WTC11 (cell line): ENCODE results near the gene DPEP2. TPM values are rescaled to one million over a fixed set of nuclear protein-coding genes. Genes with fewer than 3 reads are reported as not detected.
A peak's percentile ranks its signal among the peaks of the same experiment; 100 is the strongest.

Experiments
- ATF2 ChIP-seq: sonication (generic); formaldehyde crosslinking; IDR thresholded peaks from 2 replicates; pipeline ENCODE4 v1.8.1; 2022; ENCODE audit warnings: low read depth, missing genetic modification reagents, borderline replicate concordance
- ATF3 ChIP-seq: sonication (generic); formaldehyde crosslinking; conservative IDR thresholded peaks from 2 replicates; pipeline ENCODE4 v1.8.1; 2022; ENCODE audit warnings: mild to moderate bottlenecking, missing genetic modification reagents
- ERG ChIP-seq: fragments of 250-450 bp; sonication (Bioruptor Pico); IDR thresholded peaks from 2 replicates; pipeline ENCODE4 v1.8.0; 2021; ENCODE audit warnings: mild to moderate bottlenecking
- IRF1 ChIP-seq: sonication (generic); formaldehyde crosslinking; IDR thresholded peaks from 2 replicates; pipeline ENCODE4 v1.8.0; 2023; ENCODE audit warnings: missing genetic modification reagents
- PRDM15 ChIP-seq: sonication (generic); formaldehyde crosslinking; IDR thresholded peaks from 2 replicates; pipeline ENCODE4 v1.8.0; 2022; ENCODE audit warnings: missing genetic modification reagents
- STAT6 ChIP-seq: sonication (generic); formaldehyde crosslinking; conservative IDR thresholded peaks from 2 replicates; pipeline ENCODE4 v1.8.1; 2023; ENCODE audit warnings: mild to moderate bottlenecking, low read depth, missing genetic modification reagents, moderate library complexity
- ZNF263 ChIP-seq: sonication (generic); formaldehyde crosslinking; IDR thresholded peaks from 2 replicates; pipeline ENCODE4 v1.8.1; 2022; ENCODE audit warnings: low read depth, mild to moderate bottlenecking, moderate library complexity, missing genetic modification reagents
- ZNF281 ChIP-seq: sonication (generic); formaldehyde crosslinking; IDR thresholded peaks from 2 replicates; pipeline ENCODE4 v1.8.0; 2023; ENCODE audit warnings: mild to moderate bottlenecking, missing genetic modification reagents
- ZNF423 ChIP-seq: fragments of 250-450 bp; sonication (Bioruptor Pico); IDR thresholded peaks from 2 replicates; pipeline ENCODE4 v2.1.2; 2022; ENCODE audit warnings: mild to moderate bottlenecking, moderate library complexity
- total RNA-seq: library from RNA; stranded (reverse); gene quantifications from 3 replicates; pipeline ENCODE4 v1.2.3, GENCODE V29; 2021

Gene DPEP2
- total RNA-seq, 1 experiment from 2014 or later: 0.13 TPM

- TF ChIP-seq PRDM15 (peak; percentile 89), IRF1 (CRISPR knock-in tag) (no peak), ZNF263 (CRISPR knock-in tag) (no peak), ZNF423 (CRISPR knock-in tag) (no peak), ATF3 (CRISPR knock-in tag) (no peak), ATF2 (CRISPR knock-in tag) (no peak), STAT6 (CRISPR knock-in tag) (no peak), ERG (no peak), ZNF281 (no peak)
Observed at GRCh38 chr16:67966549-67967182, 32.6 kb downstream of the DPEP2 start (continued).
